K562 (cell line): ENCODE measurements around the gene ZNRD2. TPM values are rescaled to one million over a fixed set of nuclear protein-coding genes. Genes with fewer than 3 reads are reported as not detected.

ENCODE experiments used
- GABPB2 ChIP-seq: fragments of 250-450 bp; sonication (Bioruptor Pico); conservative IDR thresholded peaks from 2 replicates; pipeline ENCODE4 v1.5.1; 2021; ENCODE audit warnings: mild to moderate bottlenecking
- HCFC1 ChIP-seq: IDR thresholded peaks from 2 replicates; pipeline ENCODE4 v1.6.1; 2012; ENCODE audit warnings: low read depth, low read length, improper control_type of control experiment
- HSF4 ChIP-seq: fragments of 250-450 bp; sonication (Bioruptor Pico); IDR thresholded peaks from 2 replicates; pipeline ENCODE4 v2.1.2; 2022; ENCODE audit warnings: mild to moderate bottlenecking, moderate library complexity, borderline replicate concordance
- MAFF ChIP-seq: IDR thresholded peaks from 2 replicates; pipeline ENCODE4 v1.6.1; 2012; ENCODE audit warnings: low read length, improper control_type of control experiment
- MNT ChIP-seq, 2 experiments: fragments of 450-650 bp; conservative IDR thresholded peaks; 2 replicates each; pipeline ENCODE4 v1.6.1; 2017; ENCODE audit warnings: mild to moderate bottlenecking in 2 of 2, moderate library complexity in 2 of 2
- NCOA4 ChIP-seq: fragments of 450-650 bp; IDR thresholded peaks from 2 replicates; pipeline ENCODE4 v1.6.1; 2018; ENCODE audit warnings: mild to moderate bottlenecking; ENCODE audit not compliant: partially characterized antibody
- NELFE ChIP-seq: IDR thresholded peaks from 2 replicates; pipeline ENCODE4 v1.6.1; 2011; ENCODE audit warnings: mild to moderate bottlenecking; ENCODE audit not compliant: insufficient read depth, insufficient read length
- NFIX ChIP-seq: fragments of 250-450 bp; sonication (Bioruptor Pico); IDR thresholded peaks from 2 replicates; pipeline ENCODE4 v1.4.0; 2020; ENCODE audit warnings: low read depth, mild to moderate bottlenecking, moderate library complexity
- NR3C1 ChIP-seq: sonication (generic); formaldehyde crosslinking; IDR thresholded peaks from 2 replicates; pipeline ENCODE4 v1.8.1; 2022; ENCODE audit warnings: missing genetic modification reagents
- PCBP2 ChIP-seq: fragments of 200-400 bp; formaldehyde crosslinking; IDR thresholded peaks from 2 replicates; pipeline ENCODE4 v1.6.1; 2018; ENCODE audit warnings: low read length, low read depth, mild to moderate bottlenecking, moderate library complexity; ENCODE audit not compliant: poor library complexity, severe bottlenecking
- PHTF2 ChIP-seq: fragments of 250-450 bp; sonication (Bioruptor Pico); IDR thresholded peaks from 2 replicates; pipeline ENCODE4 v1.5.0; 2021; ENCODE audit warnings: mild to moderate bottlenecking
- PRDM10 ChIP-seq: fragments of 450-650 bp; IDR thresholded peaks from 2 replicates; pipeline ENCODE4 v1.6.1; 2018; ENCODE audit not compliant: partially characterized antibody
- TCF7L2 ChIP-seq: fragments of 150-350 bp; IDR thresholded peaks from 2 replicates; pipeline ENCODE4 v1.6.1; 2016; ENCODE audit warnings: low read depth, mild to moderate bottlenecking, low read length, moderate library complexity
- ZNF23 ChIP-seq: fragments of 250-450 bp; sonication (Bioruptor Pico); IDR thresholded peaks from 2 replicates; pipeline ENCODE4 v1.4.0; 2020; ENCODE audit warnings: mild to moderate bottlenecking
- ZNF766 ChIP-seq: fragments of 200-800 bp; sonication (Bioruptor generic); conservative IDR thresholded peaks from 2 replicates; pipeline ENCODE4 v1.6.1; 2016; ENCODE audit warnings: missing genetic modification characterization, missing compliant biosample characterization
- polyA plus RNA-seq, 8 experiments: library from polyadenylated mRNA; depleted of rRNA in 4 of 8; stranded (reverse) in 5 of 8; unstranded in 3 of 8; fragments of >200 nt; fragmentation: Nextera tagmentation in 2 of 8; fragmentation: Illumina TruSeq in 1 of 8; extraction: Ambion mirVana in 2 of 8; extraction: Trizol in 1 of 8; gene quantifications; 2 replicates each; pipeline versions ENCODE4 v1.2.1 to v1.2.3, GENCODE V29; 2011 to 2014; ENCODE audit warnings: inconsistent platforms in 1 of 8, missing spikeins in 1 of 8
- total RNA-seq, 7 experiments: library from RNA; depleted of rRNA in 6 of 7; stranded (reverse); fragments of >200 nt in 6 of 7; fragmentation: Illumina TruSeq in 2 of 7; extraction: Trizol in 2 of 7; gene quantifications; 2 replicates each; pipeline versions ENCODE4 v1.2.1 to v1.2.3, GENCODE V29; 2011 to 2021; ENCODE audit warnings: low replicate concordance in 1 of 7
- TF ChIP-seq, protein P1 (sequence below): IDR thresholded peaks from 3 replicates; pipeline ENCODE4 v1.6.1; 2011; ENCODE audit warnings: borderline replicate concordance, mild to moderate bottlenecking, moderate library complexity; ENCODE audit not compliant: insufficient read length; ENCODE audit errors: extremely low read depth
- TF ChIP-seq, protein P2 (sequence below): fragments of 150-350 bp; conservative IDR thresholded peaks from 2 replicates; pipeline ENCODE4 v1.6.1; 2014; ENCODE audit warnings: low read length

Gene ZNRD2
- total and polyA plus RNA-seq, 9 of the 15 experiments (the other 6 are each of a cell fraction or from before 2014, with no cell fraction given): 13.4 to 129 (median 60.4) TPM

GRCh38 chr11:65571940-65572339 lies 1.7 kb downstream of the ZNRD2 start (continued):
- TF ChIP-seq, protein P1, sequence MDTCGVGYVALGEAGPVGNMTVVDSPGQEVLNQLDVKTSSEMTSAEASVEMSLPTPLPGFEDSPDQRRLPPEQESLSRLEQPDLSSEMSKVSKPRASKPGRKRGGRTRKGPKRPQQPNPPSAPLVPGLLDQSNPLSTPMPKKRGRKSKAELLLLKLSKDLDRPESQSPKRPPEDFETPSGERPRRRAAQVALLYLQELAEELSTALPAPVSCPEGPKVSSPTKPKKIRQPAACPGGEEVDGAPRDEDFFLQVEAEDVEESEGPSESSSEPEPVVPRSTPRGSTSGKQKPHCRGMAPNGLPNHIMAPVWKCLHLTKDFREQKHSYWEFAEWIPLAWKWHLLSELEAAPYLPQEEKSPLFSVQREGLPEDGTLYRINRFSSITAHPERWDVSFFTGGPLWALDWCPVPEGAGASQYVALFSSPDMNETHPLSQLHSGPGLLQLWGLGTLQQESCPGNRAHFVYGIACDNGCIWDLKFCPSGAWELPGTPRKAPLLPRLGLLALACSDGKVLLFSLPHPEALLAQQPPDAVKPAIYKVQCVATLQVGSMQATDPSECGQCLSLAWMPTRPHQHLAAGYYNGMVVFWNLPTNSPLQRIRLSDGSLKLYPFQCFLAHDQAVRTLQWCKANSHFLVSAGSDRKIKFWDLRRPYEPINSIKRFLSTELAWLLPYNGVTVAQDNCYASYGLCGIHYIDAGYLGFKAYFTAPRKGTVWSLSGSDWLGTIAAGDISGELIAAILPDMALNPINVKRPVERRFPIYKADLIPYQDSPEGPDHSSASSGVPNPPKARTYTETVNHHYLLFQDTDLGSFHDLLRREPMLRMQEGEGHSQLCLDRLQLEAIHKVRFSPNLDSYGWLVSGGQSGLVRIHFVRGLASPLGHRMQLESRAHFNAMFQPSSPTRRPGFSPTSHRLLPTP: no peak
- no peak for TF ChIP-seq ZNF766
- TF ChIP-seq MAFF: no peak
- TF ChIP-seq, protein P2, sequence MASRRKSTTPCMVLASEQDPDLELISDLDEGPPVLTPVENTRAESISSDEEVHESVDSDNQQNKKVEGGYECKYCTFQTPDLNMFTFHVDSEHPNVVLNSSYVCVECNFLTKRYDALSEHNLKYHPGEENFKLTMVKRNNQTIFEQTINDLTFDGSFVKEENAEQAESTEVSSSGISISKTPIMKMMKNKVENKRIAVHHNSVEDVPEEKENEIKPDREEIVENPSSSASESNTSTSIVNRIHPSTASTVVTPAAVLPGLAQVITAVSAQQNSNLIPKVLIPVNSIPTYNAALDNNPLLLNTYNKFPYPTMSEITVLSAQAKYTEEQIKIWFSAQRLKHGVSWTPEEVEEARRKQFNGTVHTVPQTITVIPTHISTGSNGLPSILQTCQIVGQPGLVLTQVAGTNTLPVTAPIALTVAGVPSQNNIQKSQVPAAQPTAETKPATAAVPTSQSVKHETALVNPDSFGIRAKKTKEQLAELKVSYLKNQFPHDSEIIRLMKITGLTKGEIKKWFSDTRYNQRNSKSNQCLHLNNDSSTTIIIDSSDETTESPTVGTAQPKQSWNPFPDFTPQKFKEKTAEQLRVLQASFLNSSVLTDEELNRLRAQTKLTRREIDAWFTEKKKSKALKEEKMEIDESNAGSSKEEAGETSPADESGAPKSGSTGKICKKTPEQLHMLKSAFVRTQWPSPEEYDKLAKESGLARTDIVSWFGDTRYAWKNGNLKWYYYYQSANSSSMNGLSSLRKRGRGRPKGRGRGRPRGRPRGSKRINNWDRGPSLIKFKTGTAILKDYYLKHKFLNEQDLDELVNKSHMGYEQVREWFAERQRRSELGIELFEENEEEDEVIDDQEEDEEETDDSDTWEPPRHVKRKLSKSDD: no peak
- no peak for TF ChIP-seq PCBP2
- TF ChIP-seq GABPB2 (CRISPR knock-in tag): no peak
- TF ChIP-seq TCF7L2: no peak
- TF ChIP-seq PRDM10: peak; percentile 40
- TF ChIP-seq NELFE: no peak
- no peak for TF ChIP-seq PHTF2 (CRISPR knock-in tag)
- no peak for TF ChIP-seq NR3C1
- no peak for TF ChIP-seq NCOA4
- TF ChIP-seq ZNF23 (CRISPR knock-in tag): no peak
- TF ChIP-seq NFIX: no peak
- no peak for TF ChIP-seq HCFC1
- TF ChIP-seq MNT (conservative IDR thresholded peaks at IDR 0.05): peak; percentile 37 to 51
- TF ChIP-seq HSF4 (CRISPR knock-in tag): no peak
